ENCODE data around the gene UMAD1.

DNA sequence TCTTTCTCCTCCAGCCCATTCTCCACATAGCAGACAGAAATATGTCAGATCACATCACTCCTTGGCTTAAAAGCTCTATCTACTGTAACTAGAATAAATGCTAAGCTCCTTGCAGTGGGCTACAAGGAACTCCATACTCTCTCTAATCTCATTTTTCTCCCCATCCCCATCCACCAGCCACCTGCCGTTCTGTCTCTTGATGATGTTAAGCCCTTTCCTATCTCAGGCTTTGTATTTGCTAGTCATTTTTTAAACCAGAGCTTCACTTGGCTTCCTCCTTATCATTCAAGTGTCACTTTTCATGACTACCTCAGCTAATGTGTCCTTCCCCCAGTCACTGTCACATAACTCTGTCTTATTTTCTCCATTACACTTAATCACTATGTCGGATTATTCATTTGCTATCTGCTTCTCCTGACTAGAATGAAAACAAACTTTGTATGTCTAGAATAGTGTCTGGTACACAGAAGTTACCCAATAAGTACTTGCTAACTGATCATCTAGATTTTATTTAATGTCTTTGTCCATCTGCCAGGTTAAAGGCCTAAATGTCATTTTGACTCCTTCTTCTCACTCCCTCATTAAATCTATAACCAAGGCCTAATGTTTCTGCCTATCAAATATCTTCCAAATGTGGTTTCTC is 165.1 kb downstream of the UMAD1 start:
- no peak for TF ChIP-seq CEBPB (IDR thresholded peaks at IDR 0.05)
- TF ChIP-seq TAF1 (IDR thresholded peaks at IDR 0.05; ENCODE audit: low read depth): no peak

All from Ishikawa (cell line).